MM.1S (cell line): ENCODE data around the gene CTNNBIP1.

Source experiments
- EZH2 ChIP-seq: fragments of 300-600 bp; sonication (generic); optimal IDR thresholded peaks from 2 replicates; pipeline ENCODE3; 2017; ENCODE audit warnings: low read depth, mild to moderate bottlenecking, antibody characterized with exemption, low read length, mixed read lengths
- EZH2phosphoT487 ChIP-seq: fragments of 300-600 bp; sonication (generic); IDR thresholded peaks from 2 replicates; pipeline ENCODE4 v1.6.1; 2018; ENCODE audit warnings: antibody characterized with exemption, low read length
- TF ChIP-seq, protein P1 (sequence below): fragments of 300-600 bp; sonication (generic); IDR thresholded peaks from 2 replicates; pipeline ENCODE4 v1.5.1; 2016; ENCODE audit warnings: antibody characterized with exemption, low read length, mixed read lengths

DNA sequence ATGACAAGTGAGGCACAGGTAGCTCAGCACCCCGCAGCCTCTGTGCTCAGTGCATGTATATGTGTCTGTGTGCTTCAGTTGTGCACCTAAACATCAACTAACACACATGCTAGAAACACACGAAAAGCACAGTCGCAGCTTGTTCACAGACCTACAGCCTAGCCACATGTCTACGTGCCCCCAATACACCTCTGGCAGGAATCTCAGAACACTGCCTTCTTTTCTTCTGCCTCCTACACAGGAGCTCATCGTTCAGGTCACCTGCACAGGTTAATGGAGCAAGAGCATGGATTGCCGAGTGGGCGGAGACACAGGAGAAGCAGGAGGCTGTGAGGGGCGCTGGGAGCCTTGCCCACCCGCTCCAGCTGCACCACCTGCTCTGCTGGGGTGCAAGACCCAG, 31.7 kb downstream of the CTNNBIP1 start:
- TF ChIP-seq EZH2: no peak
- TF ChIP-seq, protein P1, sequence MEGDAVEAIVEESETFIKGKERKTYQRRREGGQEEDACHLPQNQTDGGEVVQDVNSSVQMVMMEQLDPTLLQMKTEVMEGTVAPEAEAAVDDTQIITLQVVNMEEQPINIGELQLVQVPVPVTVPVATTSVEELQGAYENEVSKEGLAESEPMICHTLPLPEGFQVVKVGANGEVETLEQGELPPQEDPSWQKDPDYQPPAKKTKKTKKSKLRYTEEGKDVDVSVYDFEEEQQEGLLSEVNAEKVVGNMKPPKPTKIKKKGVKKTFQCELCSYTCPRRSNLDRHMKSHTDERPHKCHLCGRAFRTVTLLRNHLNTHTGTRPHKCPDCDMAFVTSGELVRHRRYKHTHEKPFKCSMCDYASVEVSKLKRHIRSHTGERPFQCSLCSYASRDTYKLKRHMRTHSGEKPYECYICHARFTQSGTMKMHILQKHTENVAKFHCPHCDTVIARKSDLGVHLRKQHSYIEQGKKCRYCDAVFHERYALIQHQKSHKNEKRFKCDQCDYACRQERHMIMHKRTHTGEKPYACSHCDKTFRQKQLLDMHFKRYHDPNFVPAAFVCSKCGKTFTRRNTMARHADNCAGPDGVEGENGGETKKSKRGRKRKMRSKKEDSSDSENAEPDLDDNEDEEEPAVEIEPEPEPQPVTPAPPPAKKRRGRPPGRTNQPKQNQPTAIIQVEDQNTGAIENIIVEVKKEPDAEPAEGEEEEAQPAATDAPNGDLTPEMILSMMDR: no peak
- no peak for TF ChIP-seq EZH2phosphoT487
